ENCODE measurements around the gene TCF7L1.
"Not testable (repeated sequence)": the region's sequence is repeated elsewhere in the genome, so short reads cannot be mapped to it uniquely, and the experiment has no call there.

Gene TCF7L1

GRCh38 chr2:85185431-85185940 is 52.3 kb downstream of the TCF7L1 start:
- FAIRE-seq, result no peak

- no peak for FAIRE-seq
Observed at GRCh38 chr2:85187069-85187468, 53.9 kb downstream of the TCF7L1 start.

- FAIRE-seq, result no peak
Observed at GRCh38 chr2:85188852-85189251, 55.7 kb downstream of the TCF7L1 start.

- FAIRE-seq, result no peak
Observed at GRCh38 chr2:85189606-85190270, 56.5 kb downstream of the TCF7L1 start.

- FAIRE-seq, result no peak
Observed at GRCh38 chr2:85191157-85191556, 58.0 kb downstream of the TCF7L1 start.

GRCh38 chr2:85194780-85195480 is 61.7 kb downstream of the TCF7L1 start:
- FAIRE-seq, result no peak

GRCh38 chr2:85195956-85196355 is 62.8 kb downstream of the TCF7L1 start:
- no peak for FAIRE-seq

GRCh38 chr2:85199698-85200097 is 66.5 kb downstream of the TCF7L1 start:
- FAIRE-seq, result no peak

- no peak for FAIRE-seq
Observed at GRCh38 chr2:85209887-85210286, 76.7 kb downstream of the TCF7L1 start.

GRCh38 chr2:85210511-85210910 is 77.3 kb downstream of the TCF7L1 start:
- FAIRE-seq, result no peak

GRCh38 chr2:85211606-85212005 is 78.4 kb downstream of the TCF7L1 start:
- not testable (repeated sequence) for FAIRE-seq

GRCh38 chr2:85212841-85213240 is 79.6 kb downstream of the TCF7L1 start:
- FAIRE-seq, result no peak

- no peak for FAIRE-seq
Observed at GRCh38 chr2:85213404-85213803, 80.2 kb downstream of the TCF7L1 start.

- no peak for FAIRE-seq
Observed at GRCh38 chr2:85213901-85214512, 80.8 kb downstream of the TCF7L1 start.

- FAIRE-seq, result no peak
Observed at GRCh38 chr2:85215081-85215447, 81.9 kb downstream of the TCF7L1 start.

GRCh38 chr2:85215448-85216401 is 82.5 kb downstream of the TCF7L1 start:
- FAIRE-seq, result no peak

GRCh38 chr2:85216927-85217326 is 83.7 kb downstream of the TCF7L1 start:
- no peak for FAIRE-seq

- no peak for FAIRE-seq
Observed at GRCh38 chr2:85221067-85221691, 88.0 kb downstream of the TCF7L1 start.

GRCh38 chr2:85222792-85223191 is 89.6 kb downstream of the TCF7L1 start:
- no peak for FAIRE-seq

GRCh38 chr2:85226783-85227182 is 93.6 kb downstream of the TCF7L1 start:
- no peak for FAIRE-seq

- no peak for FAIRE-seq
Observed at GRCh38 chr2:85230679-85231467, 97.7 kb downstream of the TCF7L1 start.

- no peak for FAIRE-seq
Observed at GRCh38 chr2:85231468-85231805, 98.2 kb downstream of the TCF7L1 start.
